Lower lobe of right lung (tissue), 2 donors: ENCODE data around the gene SERTAD2. TPM values are rescaled to one million over a fixed set of nuclear protein-coding genes. Genes with fewer than 3 reads are reported as not detected.

Experiments used
- ATAC-seq, 2 donors: fragments of 200-7000 bp; cut with Tn5 transposase; one replicate each; pipeline ENCODE4 v1.9.1; 2020 to 2022; ENCODE audit warnings: mild to moderate bottlenecking in 2 of 2, moderate library complexity in 2 of 2
- DNase-seq: peaks from one replicate; pipeline ENCODE4 v3.0.0-alpha.2; 2020
- H3K27ac ChIP-seq: fragments of 200-600 bp; one replicate; pipeline ENCODE4 v1.8.0; 2022
- H3K27me3 ChIP-seq: fragments of 200-600 bp; one replicate; pipeline ENCODE4 v1.8.0; 2022; ENCODE audit warnings: low read depth
- H3K36me3 ChIP-seq: fragments of 200-600 bp; one replicate; pipeline ENCODE4 v1.8.0; 2022; ENCODE audit warnings: mild to moderate bottlenecking
- H3K4me1 ChIP-seq: fragments of 200-600 bp; one replicate; pipeline ENCODE4 v1.8.0; 2022
- H3K4me3 ChIP-seq: fragments of 200-600 bp; one replicate; pipeline ENCODE4 v1.8.0; 2022; ENCODE audit warnings: mild to moderate bottlenecking
- H3K9me3 ChIP-seq: fragments of 200-600 bp; one replicate; pipeline ENCODE4 v1.8.0; 2022
- CTCF ChIP-seq: fragments of 200-600 bp; IDR thresholded peaks from one replicate; pipeline ENCODE4 v1.8.0; 2022; ENCODE audit warnings: antibody characterized with exemption, mild to moderate bottlenecking
- intact Hi-C: fragments of 100-400 bp; cut with DNase I; formaldehyde crosslinking; loops from one replicate; pipeline ENCODE4 v1.11.0; 2022
- total RNA-seq: library from RNA; stranded (reverse); fragmentation: NEBNext Ultra II Directional; extraction: Animal tissue kit (Norgen Biotek cat#: 25700); gene quantifications from one replicate; pipeline ENCODE4 v1.2.1, GENCODE V29; 2021
- donor health status: DM: no; HTN: yes; CAD: no; lungs with severe emphysema.

SERTAD2 gene
- total RNA-seq, 1 donor from 2014 or later, result 20.1 TPM

GRCh38 chr2:64598226-64598625 is 55.5 kb downstream of the SERTAD2 start:
- no peak for TF ChIP-seq CTCF
- intact Hi-C loops, result no loop called here
- ATAC-seq, result no peak

GRCh38 chr2:64595397-64596176 is 58.1 kb downstream of the SERTAD2 start:
- H3K27ac ChIP-seq, result no peak overlapping the region
- H3K36me3 ChIP-seq, result peaks cover 22% of the 10 kb centered on the region
- no peaks in the 10 kb centered on the region for H3K27me3 ChIP-seq
- ATAC-seq (no peak), DNase-seq (no peak)
- TF ChIP-seq CTCF, result no peak
- H3K4me3 ChIP-seq, result no peak overlapping the region
- no peaks in the 10 kb centered on the region for H3K4me1 ChIP-seq
- intact Hi-C loops, result no loop called here
- H3K9me3 ChIP-seq, result no peaks in the 10 kb centered on the region

More at GRCh38 chr2:64598226-64598625, 55.5 kb downstream of the SERTAD2 start:
- H3K4me3 ChIP-seq, result no peak overlapping the region
- H3K27ac ChIP-seq, result no peak overlapping the region
- H3K4me1 ChIP-seq, result no peaks in the 10 kb centered on the region
- no peak for DNase-seq
- no peaks in the 10 kb centered on the region for H3K27me3 ChIP-seq
- H3K9me3 ChIP-seq, result no peaks in the 10 kb centered on the region
- H3K36me3 ChIP-seq, result no peaks in the 10 kb centered on the region

GRCh38 chr2:64594226-64594989 is 59.3 kb downstream of the SERTAD2 start:
- H3K4me3 ChIP-seq, result no peak overlapping the region
- H3K9me3 ChIP-seq, result no peaks in the 10 kb centered on the region
- no peak overlapping the region for H3K27ac ChIP-seq
- H3K27me3 ChIP-seq, result no peaks in the 10 kb centered on the region
- intact Hi-C loops, result no loop called here
- H3K36me3 ChIP-seq, result peaks cover 34% of the 10 kb centered on the region
- no peak for TF ChIP-seq CTCF
- ATAC-seq (no peak), DNase-seq (no peak)
- no peaks in the 10 kb centered on the region for H3K4me1 ChIP-seq

GRCh38 chr2:64593035-64593655 is 60.6 kb downstream of the SERTAD2 start:
- no peak for TF ChIP-seq CTCF
- DNase-seq (no peak), ATAC-seq (no peak)
- H3K4me1 ChIP-seq, result no peaks in the 10 kb centered on the region
- H3K4me3 ChIP-seq, result no peak overlapping the region
- no peak overlapping the region for H3K27ac ChIP-seq
- intact Hi-C loops, result no loop called here
- H3K27me3 ChIP-seq, result no peaks in the 10 kb centered on the region
- no peaks in the 10 kb centered on the region for H3K9me3 ChIP-seq
- peaks cover 46% of the 10 kb centered on the region for H3K36me3 ChIP-seq

GRCh38 chr2:64591188-64591587 is 62.5 kb downstream of the SERTAD2 start:
- Histone ChIP-seq H3K27me3 (no peaks in the 10 kb centered on the region), H3K27ac (no peak overlapping the region), H3K9me3 (no peaks in the 10 kb centered on the region), H3K36me3 (peaks cover 59% of the 10 kb centered on the region), H3K4me3 (no peak overlapping the region), H3K4me1 (peaks cover 6% of the 10 kb centered on the region)
- DNase-seq, result no peak
- no peak for ATAC-seq
- intact Hi-C loops, result no loop called here
- no peak for TF ChIP-seq CTCF
